Endothelial cell (in vitro differentiated cells): ENCODE measurements around the gene HHIPL1. TPM values are rescaled to one million over a fixed set of nuclear protein-coding genes. Genes with fewer than 3 reads are reported as not detected.

Experiments used
- DNase-seq: peaks from one replicate; pipeline ENCODE4 v3.0.0; 2021; ENCODE audit warnings: low spot score
- H3K27ac Mint-ChIP-seq: one replicate; pipeline ENCODE4 v1.8.0; 2021; ENCODE audit warnings: mixed read lengths, inconsistent platforms; ENCODE audit not compliant: unreplicated experiment
- H3K27me3 Mint-ChIP-seq: one replicate; pipeline ENCODE4 v1.8.0; 2021; ENCODE audit warnings: mild to moderate bottlenecking, moderate library complexity, mixed read lengths, inconsistent platforms; ENCODE audit not compliant: unreplicated experiment
- H3K36me3 Mint-ChIP-seq: one replicate; pipeline ENCODE4 v1.8.0; 2021; ENCODE audit warnings: mild to moderate bottlenecking, low read depth, mixed read lengths, inconsistent platforms; ENCODE audit not compliant: unreplicated experiment
- H3K4me1 Mint-ChIP-seq: one replicate; pipeline ENCODE4 v1.8.0; 2021; ENCODE audit warnings: mild to moderate bottlenecking, mixed read lengths, inconsistent platforms; ENCODE audit not compliant: unreplicated experiment
- H3K4me3 Mint-ChIP-seq: one replicate; pipeline ENCODE4 v1.8.0; 2021; ENCODE audit warnings: mild to moderate bottlenecking, mixed read lengths, inconsistent platforms; ENCODE audit not compliant: unreplicated experiment
- H3K9me3 Mint-ChIP-seq: one replicate; pipeline ENCODE4 v1.8.0; 2021; ENCODE audit warnings: mixed read lengths, inconsistent platforms; ENCODE audit not compliant: unreplicated experiment
- total RNA-seq: library from RNA; stranded (reverse); fragmentation: NEBNext Ultra II Directional; extraction: Animal tissue kit (Norgen Biotek cat#: 25700); gene quantifications from one replicate; pipeline ENCODE4 v1.2.1, GENCODE V29; 2021; ENCODE audit not compliant: unreplicated experiment
- TF ChIP-seq, protein P1 (sequence below): fragments of 200-600 bp; sonication (generic); IDR thresholded peaks from one replicate; pipeline ENCODE4 v1.5.0; 2021; ENCODE audit warnings: antibody characterized with exemption; ENCODE audit not compliant: unreplicated experiment

HHIPL1 gene
- total RNA-seq, 1 donor from 2014 or later: 15.1 TPM

DNA sequence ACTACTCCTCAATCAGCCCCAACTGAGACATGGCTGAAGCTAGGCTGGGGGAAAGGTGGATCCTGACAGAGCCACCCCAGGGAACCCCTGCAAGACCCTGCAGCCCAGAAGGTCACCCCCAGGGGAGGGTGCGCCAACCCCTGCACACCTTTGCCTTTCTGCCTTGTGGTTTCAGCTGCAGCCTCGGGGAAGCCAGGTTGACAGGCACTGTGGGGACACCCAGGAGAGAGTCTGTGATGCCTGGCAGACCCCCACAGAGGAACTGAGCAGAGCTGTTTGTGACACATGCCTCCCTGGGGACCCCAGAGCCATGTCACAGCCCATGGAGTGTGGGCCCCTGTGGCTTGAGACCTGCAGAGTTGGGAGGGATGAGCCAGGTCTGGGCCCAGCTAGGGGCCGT lies 11.8 kb upstream of the HHIPL1 start:
- Mint-ChIP-seq H3K4me3 (no peak overlapping the region), H3K36me3 (no peaks in the 10 kb centered on the region), H3K27ac (no peak overlapping the region), H3K9me3 (no peaks in the 10 kb centered on the region), H3K4me1 (peaks cover 6% of the 10 kb centered on the region), H3K27me3 (peaks cover 9% of the 10 kb centered on the region)
- TF ChIP-seq, protein P1, sequence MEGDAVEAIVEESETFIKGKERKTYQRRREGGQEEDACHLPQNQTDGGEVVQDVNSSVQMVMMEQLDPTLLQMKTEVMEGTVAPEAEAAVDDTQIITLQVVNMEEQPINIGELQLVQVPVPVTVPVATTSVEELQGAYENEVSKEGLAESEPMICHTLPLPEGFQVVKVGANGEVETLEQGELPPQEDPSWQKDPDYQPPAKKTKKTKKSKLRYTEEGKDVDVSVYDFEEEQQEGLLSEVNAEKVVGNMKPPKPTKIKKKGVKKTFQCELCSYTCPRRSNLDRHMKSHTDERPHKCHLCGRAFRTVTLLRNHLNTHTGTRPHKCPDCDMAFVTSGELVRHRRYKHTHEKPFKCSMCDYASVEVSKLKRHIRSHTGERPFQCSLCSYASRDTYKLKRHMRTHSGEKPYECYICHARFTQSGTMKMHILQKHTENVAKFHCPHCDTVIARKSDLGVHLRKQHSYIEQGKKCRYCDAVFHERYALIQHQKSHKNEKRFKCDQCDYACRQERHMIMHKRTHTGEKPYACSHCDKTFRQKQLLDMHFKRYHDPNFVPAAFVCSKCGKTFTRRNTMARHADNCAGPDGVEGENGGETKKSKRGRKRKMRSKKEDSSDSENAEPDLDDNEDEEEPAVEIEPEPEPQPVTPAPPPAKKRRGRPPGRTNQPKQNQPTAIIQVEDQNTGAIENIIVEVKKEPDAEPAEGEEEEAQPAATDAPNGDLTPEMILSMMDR: no peak
- no peak for DNase-seq

GRCh38 chr14:99633918-99634317 lies 11.0 kb upstream of the HHIPL1 start:
- TF ChIP-seq, protein P1: no peak
- peaks cover 9% of the 10 kb centered on the region for H3K27me3 Mint-ChIP-seq
- peaks cover 6% of the 10 kb centered on the region for H3K4me1 Mint-ChIP-seq
- no peak overlapping the region for H3K27ac Mint-ChIP-seq
- H3K36me3 Mint-ChIP-seq: no peaks in the 10 kb centered on the region
- H3K9me3 Mint-ChIP-seq: no peaks in the 10 kb centered on the region
- no peak for DNase-seq
- no peak overlapping the region for H3K4me3 Mint-ChIP-seq

DNA sequence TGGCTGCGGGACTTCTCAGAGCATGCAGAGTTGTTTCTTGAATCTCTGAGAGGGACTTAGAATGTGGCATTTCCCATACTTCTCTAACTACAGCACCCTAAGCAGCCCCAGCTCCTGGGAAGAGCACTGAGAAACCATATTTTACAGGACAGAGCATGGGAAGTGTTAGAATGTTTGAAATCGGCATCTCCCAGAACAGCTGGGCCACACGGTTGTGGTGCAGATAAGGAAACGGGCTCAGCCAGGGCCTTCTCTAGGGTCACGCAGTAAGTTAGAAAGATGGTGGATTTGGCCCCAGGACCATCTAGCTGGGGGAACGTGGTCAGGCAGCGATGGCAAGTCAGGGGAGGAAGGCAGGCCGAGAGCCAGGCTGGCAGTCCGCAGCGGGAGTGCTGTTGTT lies 10.5 kb upstream of the HHIPL1 start:
- no peaks in the 10 kb centered on the region for H3K9me3 Mint-ChIP-seq
- DNase-seq: no peak
- no peak overlapping the region for H3K27ac Mint-ChIP-seq
- no peak overlapping the region for H3K4me3 Mint-ChIP-seq
- TF ChIP-seq, protein P1: no peak
- H3K4me1 Mint-ChIP-seq: peaks cover 6% of the 10 kb centered on the region
- peaks cover 9% of the 10 kb centered on the region for H3K27me3 Mint-ChIP-seq
- no peaks in the 10 kb centered on the region for H3K36me3 Mint-ChIP-seq

- Mint-ChIP-seq H3K4me1 (peaks cover 6% of the 10 kb centered on the region), H3K4me3 (no peak overlapping the region), H3K27me3 (peaks cover 9% of the 10 kb centered on the region), H3K9me3 (no peaks in the 10 kb centered on the region), H3K36me3 (no peaks in the 10 kb centered on the region), H3K27ac (no peak overlapping the region)
- no peak for DNase-seq
- TF ChIP-seq, protein P1: no peak
Measured at GRCh38 chr14:99635116-99635515, 9.8 kb upstream of the HHIPL1 start.

GRCh38 chr14:99636487-99636886 lies 8.4 kb upstream of the HHIPL1 start:
- Mint-ChIP-seq H3K4me3 (no peak overlapping the region), H3K36me3 (no peaks in the 10 kb centered on the region), H3K4me1 (peaks cover 6% of the 10 kb centered on the region), H3K27ac (no peak overlapping the region), H3K27me3 (peaks cover 7% of the 10 kb centered on the region), H3K9me3 (no peaks in the 10 kb centered on the region)
- TF ChIP-seq, protein P1: no peak
- no peak for DNase-seq
